ENCODE data around the gene SDK1. TPM values are rescaled to one million over a fixed set of nuclear protein-coding genes. Genes with fewer than 3 reads are reported as not detected.

SDK1 gene
- total and polyA plus RNA-seq, 2 donors (not counting 3 experiments of a cell fraction or from before 2014, with no cell fraction given), result 1.6 to 3.9 TPM

DNA sequence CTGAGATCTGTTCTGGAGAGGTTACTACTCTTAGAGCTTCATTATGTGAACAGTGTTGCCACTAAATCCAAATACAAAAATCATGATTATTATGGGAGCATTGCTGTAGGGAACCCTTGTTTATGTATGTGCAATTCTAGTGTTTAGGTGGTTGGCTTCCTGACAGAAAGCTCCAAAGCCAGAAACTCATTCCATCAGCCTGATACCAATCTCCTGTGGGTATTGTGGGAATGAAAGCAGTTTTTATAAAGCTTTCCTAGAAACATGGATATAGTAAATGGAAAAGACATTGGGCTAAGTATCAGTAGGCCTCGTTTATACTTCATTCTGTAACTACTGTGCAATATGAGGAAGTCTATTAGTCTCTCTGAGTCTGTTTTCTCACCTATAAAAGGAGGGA lies 6.4 kb downstream of the SDK1 start:
- Histone ChIP-seq H3K27me3 (ENCODE audit: control insufficient read depth in 2 of 2, insufficient read depth in 2 of 2, low read length in 2 of 2) (peaks cover 19 to 25% of the 10 kb centered on the region in 2 experiments), H3K27ac (ENCODE audit: insufficient read depth, low read depth, low read length) (no peak overlapping the region), H3K9me1 (replicated peaks; ENCODE audit: control insufficient read depth, extremely low read depth, insufficient read depth, low read length) (no peaks in the 10 kb centered on the region), H3K4me3 (replicated peaks in 1 of 3; ENCODE audit: insufficient read depth in 1 of 3, low read depth in 1 of 3, low read length in 3 of 3) (no peak overlapping the region), H4K20me1 (replicated peaks; ENCODE audit: control insufficient read depth, extremely low read depth, insufficient read depth, low read length) (no peaks in the 10 kb centered on the region), H3K4me1 (ENCODE audit: control insufficient read depth, extremely low read depth, insufficient read depth, low read length) (no peaks in the 10 kb centered on the region), H2AFZ (ENCODE audit: low read depth, low read length) (no peak overlapping the region), H3K36me3 (ENCODE audit: control insufficient read depth in 2 of 2, extremely low read depth in 1 of 2, insufficient read depth in 2 of 2, low read length in 2 of 2) (no peaks in the 10 kb centered on the region), H3K9me3 (replicated peaks; ENCODE audit: control insufficient read depth, insufficient read depth, low read length) (no peaks in the 10 kb centered on the region), H3K79me2 (ENCODE audit: control insufficient read depth, insufficient read depth, low read length) (no peaks in the 10 kb centered on the region), H3K4me2 (ENCODE audit: insufficient read depth, low read length) (no peak overlapping the region), H3K9ac (replicated peaks; ENCODE audit: extremely low read depth, insufficient read depth, low read length) (no peak overlapping the region)
- dilution Hi-C loops (cut with MboI; ENCODE audit: extremely low pct_ligation_motif_present, low sequenced_read_pairs) (no loop called here), intact Hi-C loops (cut with micrococcal nuclease) (loop anchor here (10.0 kb wide), 2 partner anchors 443 to 1167 kb away; no protein-coding TSS in a partner anchor)
- no peak for FAIRE-seq
- TF ChIP-seq POLR2A (IDR thresholded peaks at IDR 0.05; ENCODE audit: low read depth, low read length) (no peak), JUN (IDR thresholded peaks at IDR 0.05; ENCODE audit: borderline replicate concordance, insufficient read depth, insufficient read length, low read depth) (no peak), GATA2 (IDR thresholded peaks at IDR 0.05; ENCODE audit: insufficient read depth, insufficient read length, low read depth, low read length) (no peak), FOS (IDR thresholded peaks at IDR 0.05; ENCODE audit: borderline replicate concordance, insufficient read depth, low read length) (no peak), POLR2AphosphoS5 (IDR thresholded peaks at IDR 0.05; ENCODE audit: insufficient read depth, low read depth, low read length) (no peak), EZH2 (IDR thresholded peaks at IDR 0.05; ENCODE audit: borderline replicate concordance, low read depth, low read length, severe bottlenecking) (no peak), MYC (IDR thresholded peaks at IDR 0.05; ENCODE audit: low read depth, low read length) (no peak), MAX (IDR thresholded peaks at IDR 0.05; ENCODE audit: insufficient read depth, insufficient read length) (no peak), CTCF (IDR thresholded peaks at IDR 0.05; ENCODE audit: extremely low read depth in 1 of 2, insufficient read depth in 1 of 2, low read depth in 1 of 2, low read length in 2 of 2) (no peak)
- no peak for DNase-seq (ENCODE audit: low read depth, low spot score)
- BruUV-seq (replicated peaks), result no TSS peak
- CTCF ChIA-PET, result no interaction called here
- POLR2A ChIA-PET, result no interaction called here

Measured in endothelial cell of umbilical vein (primary cell).